Ascending aorta (tissue), 2 donors: ENCODE results near the gene SLC49A3. TPM values are rescaled to one million over a fixed set of nuclear protein-coding genes. Genes with fewer than 3 reads are reported as not detected.

ENCODE experiments used
- DNase-seq, 2 donors: peaks; one replicate each; pipeline ENCODE4 v3.0.0-alpha.2; 2019; ENCODE audit warnings: low spot score in 2 of 2
- H3K27ac ChIP-seq, 2 donors: fragments of 200-600 bp; sonication (generic); one replicate each; pipeline ENCODE4 v1.5.1; 2016 to 2017; ENCODE audit warnings: mild to moderate bottlenecking in 1 of 2
- H3K27me3 ChIP-seq: fragments of 200-600 bp; sonication (generic); one replicate; pipeline ENCODE4 v1.5.1; 2017
- H3K36me3 ChIP-seq, 2 donors: fragments of 200-600 bp; sonication (generic); one replicate each; pipeline ENCODE4 v1.5.1; 2016
- H3K4me1 ChIP-seq, 2 donors: fragments of 200-600 bp; sonication (generic); one replicate each; pipeline ENCODE4 v1.5.1; 2016 to 2017; ENCODE audit warnings: mild to moderate bottlenecking in 1 of 2
- H3K4me3 ChIP-seq, 2 donors: fragments of 200-600 bp; sonication (generic); one replicate each; pipeline ENCODE4 v1.5.1; 2016 to 2017; ENCODE audit warnings: mild to moderate bottlenecking in 1 of 2
- H3K9me3 ChIP-seq, 2 donors: fragments of 200-600 bp; sonication (generic); one replicate each; pipeline ENCODE4 v1.5.1; 2016
- CTCF ChIP-seq, 3 experiments: fragments of 200-600 bp in 2 of 3; fragments of 450-650 bp in 1 of 3; sonication (generic) in 2 of 3; IDR thresholded peaks; one replicate each; pipeline ENCODE4 v1.5.1; 2016 to 2019; ENCODE audit warnings: antibody characterized with exemption in 3 of 3, mild to moderate bottlenecking in 1 of 3, moderate library complexity in 1 of 3
- intact Hi-C: fragments of 100-400 bp; cut with DNase I; formaldehyde crosslinking; loops from one replicate; pipeline ENCODE4 v1.15.1; 2023
- total RNA-seq: library from RNA; depleted of rRNA; stranded (reverse); fragments of >200 nt; gene quantifications from one replicate; pipeline ENCODE4 v1.1.0, GENCODE V29; 2016

The SLC49A3 gene
- total RNA-seq, 1 donor from 2014 or later = 17.7 TPM

GRCh38 chr4:679104-679481, 9.9 kb downstream of the SLC49A3 start:
- Histone ChIP-seq H3K27me3 (peaks cover 10% of the 10 kb centered on the region), H3K27ac (no peak overlapping the region), H3K9me3 (no peaks in the 10 kb centered on the region), H3K36me3 (no peaks in the 10 kb centered on the region), H3K4me3 (no peak overlapping the region), H3K4me1 (peaks cover 12 to 18% of the 10 kb centered on the region in 2 donors)
- intact Hi-C loops = loop anchor here (10.0 kb wide), 1 partner anchor 1036 kb away; the partner anchor contains the start of gene SLBP
- DNase-seq = no peak
- TF ChIP-seq CTCF (IDR thresholded peaks at IDR 0.05) = no peak

GRCh38 chr4:678331-679103, 10.4 kb downstream of the SLC49A3 start:
- intact Hi-C loops = loop anchor here (10.0 kb wide), 1 partner anchor 1036 kb away; the partner anchor contains the start of gene SLBP

GRCh38 chr4:677431-678293, 11.3 kb downstream of the SLC49A3 start:
- peaks cover 10% of the 10 kb centered on the region for H3K27me3 ChIP-seq
- H3K4me3 ChIP-seq = no peak overlapping the region
- intact Hi-C loops = loop anchor here (10.0 kb wide), 1 partner anchor 1037 kb away; the partner anchor contains the start of gene SLBP
- no peak for DNase-seq
- peaks cover 16 to 26% of the 10 kb centered on the region in 2 donors for H3K4me1 ChIP-seq
- TF ChIP-seq CTCF (IDR thresholded peaks at IDR 0.05) = no peak
- H3K36me3 ChIP-seq = peaks cover under 1 to 3% of the 10 kb centered on the region in 2 donors
- H3K9me3 ChIP-seq = no peaks in the 10 kb centered on the region
- no peak overlapping the region for H3K27ac ChIP-seq

More at GRCh38 chr4:678331-679103, 10.4 kb downstream of the SLC49A3 start:
- H3K27ac ChIP-seq = no peak overlapping the region
- H3K9me3 ChIP-seq = no peaks in the 10 kb centered on the region
- DNase-seq = no peak
- peaks cover 13 to 21% of the 10 kb centered on the region in 2 donors for H3K4me1 ChIP-seq
- no peak overlapping the region for H3K4me3 ChIP-seq
- H3K36me3 ChIP-seq = no peaks in the 10 kb centered on the region
- no peak for TF ChIP-seq CTCF (IDR thresholded peaks at IDR 0.05)
- peaks cover 10% of the 10 kb centered on the region for H3K27me3 ChIP-seq

- Histone ChIP-seq H3K9me3 (no peaks in the 10 kb centered on the region), H3K27me3 (peaks cover 10% of the 10 kb centered on the region), H3K4me3 (no peak overlapping the region), H3K36me3 (peaks cover 9% of the 10 kb centered on the region in 2 donors), H3K27ac (no peak overlapping the region), H3K4me1 (peaks cover 16 to 26% of the 10 kb centered on the region in 2 donors)
- intact Hi-C loops = loop anchor here (10.0 kb wide), 1 partner anchor 1038 kb away; the partner anchor contains the start of gene SLBP
- TF ChIP-seq CTCF (IDR thresholded peaks at IDR 0.05) = no peak
- DNase-seq = no peak
Observed at GRCh38 chr4:676871-677235, 12.1 kb downstream of the SLC49A3 start.

- H3K27me3 ChIP-seq = peaks cover 10% of the 10 kb centered on the region
- no peak for TF ChIP-seq CTCF (IDR thresholded peaks at IDR 0.05)
- DNase-seq = no peak
- no peak overlapping the region for H3K4me3 ChIP-seq
- H3K36me3 ChIP-seq = peaks cover 14 to 16% of the 10 kb centered on the region in 2 donors
- H3K9me3 ChIP-seq = no peaks in the 10 kb centered on the region
- intact Hi-C loops = loop anchor here (2.0 to 10.0 kb wide), 2 partner anchors 257 to 1039 kb away; partner anchors contain the start of genes GAK, SLBP and TMEM175
- H3K27ac ChIP-seq = no peak overlapping the region
- peaks cover 16 to 24% of the 10 kb centered on the region in 2 donors for H3K4me1 ChIP-seq
Observed at GRCh38 chr4:675980-676870, 12.7 kb downstream of the SLC49A3 start.
